Psoas muscle (tissue), 8 donors: Measurements from ENCODE around the gene EML4. TPM values are rescaled to one million over a fixed set of nuclear protein-coding genes. Genes with fewer than 3 reads are reported as not detected.

ENCODE experiments used
- ATAC-seq, 4 donors: fragments of 200-7000 bp; cut with Tn5 transposase; one replicate each; pipeline ENCODE4 v1.9.1; 2020; ENCODE audit warnings: moderate library complexity in 3 of 4, mild to moderate bottlenecking in 2 of 4
- DNase-seq, 2 donors: peaks; one replicate each; pipeline ENCODE4 v3.0.0-alpha.2; 2020
- H3K27ac ChIP-seq: fragments of 200-600 bp; one replicate; pipeline ENCODE4 v1.8.0; 2022
- H3K27me3 ChIP-seq, 3 donors: fragments of 200-600 bp in 1 of 3; one replicate each; pipeline versions ENCODE4 v1.6.1 to v1.8.0; 2013 to 2022; ENCODE audit warnings: low read length in 2 of 3, mild to moderate bottlenecking in 2 of 3, moderate library complexity in 1 of 3; ENCODE audit not compliant: insufficient read depth in 3 of 3
- H3K36me3 ChIP-seq, 2 donors: fragments of 200-600 bp in 1 of 2; one replicate each; pipeline versions ENCODE4 v1.6.1 to v1.8.0; 2013 to 2022; ENCODE audit warnings: low read depth in 1 of 2, mild to moderate bottlenecking in 1 of 2, moderate library complexity in 1 of 2; ENCODE audit not compliant: insufficient read depth in 1 of 2
- H3K4me1 ChIP-seq: fragments of 200-600 bp; one replicate; pipeline ENCODE4 v1.8.0; 2022
- H3K4me3 ChIP-seq: fragments of 200-600 bp; one replicate; pipeline ENCODE4 v1.8.0; 2022; ENCODE audit warnings: mild to moderate bottlenecking
- H3K9me3 ChIP-seq: fragments of 200-600 bp; one replicate; pipeline ENCODE4 v1.8.0; 2022
- CTCF ChIP-seq: fragments of 200-600 bp; IDR thresholded peaks from one replicate; pipeline ENCODE4 v1.8.0; 2022; ENCODE audit warnings: antibody characterized with exemption
- WGBS, 3 donors: extraction: QIAGEN DNeasy Blood & Tissue Kit; methylation state at CpG; one replicate each; pipeline versions ENCODE4 v1.1.6 to v1.1.7; 2013; 5-methylcytosine and 5-hydroxymethylcytosine counted together
- intact Hi-C, 2 donors: fragments of 100-400 bp; cut with DNase I; formaldehyde crosslinking; loops; one replicate each; pipeline versions ENCODE4 v1.11.0 to v1.14.2; 2022
- polyA plus RNA-seq, 3 donors: library from polyadenylated mRNA; stranded (reverse); fragments of 200-250 nt; gene quantifications; one replicate each; pipeline ENCODE4 v1.2.3, GENCODE V29; 2013
- total RNA-seq, 4 donors: library from RNA; stranded (reverse); fragmentation: NEBNext Ultra II Directional in 2 of 4; extraction: Animal tissue kit (Norgen Biotek cat#: 25700) in 2 of 4; gene quantifications; one replicate each; pipeline versions ENCODE4 v1.2.1 to v1.2.4, GENCODE V29; 2021 to 2023
- donor health status: healthy with polysubstance abuse.
- donor health status: DM: no; HTN: no; CAD: no; lungs with moderate emphysema.
- donor health status: Bipolar disorder and iron deficiency.
- donor health status: healthy.
- donor health status: DM: yes; HTN: yes; CAD: no.
- donor health status: DM: no; HTN: no; CAD: no.
- donor health status: DM: no; HTN: no; CAD: no.
- donor health status: DM: yes; HTN: yes; CAD: no.

EML4 gene
- total and polyA plus RNA-seq, 7 donors, result 2.7 to 8.9 (median 5.0) TPM

GRCh38 chr2:42199626-42200025, 30.5 kb downstream of the EML4 start:
- H3K27ac ChIP-seq, result no peak overlapping the region
- ATAC-seq, result no peak
- H3K27me3 ChIP-seq, result no peaks in the 10 kb centered on the region
- intact Hi-C loops, result loop anchor here in 1 of 2 donors (5.0 kb wide), 1 partner anchor 102 kb away; no protein-coding TSS in a partner anchor
- no peaks in the 10 kb centered on the region for H3K9me3 ChIP-seq
- no peak for DNase-seq
- H3K36me3 ChIP-seq, result no peaks in the 10 kb centered on the region
- WGBS, 3 donors, result 94 to 97% (median 95%) methylated on average over 5 of the region's 5 CpGs
- no peaks in the 10 kb centered on the region for H3K4me1 ChIP-seq
- H3K4me3 ChIP-seq, result no peak overlapping the region
- no peak for TF ChIP-seq CTCF

- ATAC-seq, result no peak
- H3K9me3 ChIP-seq, result no peaks in the 10 kb centered on the region
- H3K4me3 ChIP-seq, result no peak overlapping the region
- DNase-seq, result no peak
- 84 to 88% (median 84%) methylated on average over 5 of the region's 5 CpGs for WGBS, 3 donors
- H3K36me3 ChIP-seq, result no peaks in the 10 kb centered on the region
- intact Hi-C loops, result no loop called here
- H3K27ac ChIP-seq, result no peak overlapping the region
- H3K27me3 ChIP-seq, result no peaks in the 10 kb centered on the region
- H3K4me1 ChIP-seq, result no peaks in the 10 kb centered on the region
- TF ChIP-seq CTCF, result no peak
Observed at GRCh38 chr2:42200926-42201855, 32.0 kb downstream of the EML4 start.

- intact Hi-C loops, result no loop called here
- H3K27ac ChIP-seq, result no peak overlapping the region
- no peaks in the 10 kb centered on the region for H3K27me3 ChIP-seq
- no peak for ATAC-seq
- no peak for DNase-seq
- no peak overlapping the region for H3K4me3 ChIP-seq
- no peaks in the 10 kb centered on the region for H3K4me1 ChIP-seq
- 96 to 99% (median 98%) methylated on average over 2 of the region's 2 CpGs for WGBS, 3 donors
- H3K36me3 ChIP-seq, result no peaks in the 10 kb centered on the region
- TF ChIP-seq CTCF, result no peak
- H3K9me3 ChIP-seq, result no peaks in the 10 kb centered on the region
Observed at GRCh38 chr2:42202634-42203008, 33.5 kb downstream of the EML4 start.

- no peaks in the 10 kb centered on the region for H3K36me3 ChIP-seq
- no peak for DNase-seq
- H3K27ac ChIP-seq, result no peak overlapping the region
- no peak for ATAC-seq
- H3K4me3 ChIP-seq, result no peak overlapping the region
- H3K27me3 ChIP-seq, result no peaks in the 10 kb centered on the region
- TF ChIP-seq CTCF, result no peak
- no peaks in the 10 kb centered on the region for H3K4me1 ChIP-seq
- WGBS, 3 donors, result 93 to 96% (median 95%) methylated on average over 4 of the region's 4 CpGs
- no peaks in the 10 kb centered on the region for H3K9me3 ChIP-seq
- intact Hi-C loops, result no loop called here
Observed at GRCh38 chr2:42203792-42204191, 34.6 kb downstream of the EML4 start.

- no peak overlapping the region for H3K27ac ChIP-seq
- TF ChIP-seq CTCF, result no peak
- no peak overlapping the region for H3K4me3 ChIP-seq
- H3K4me1 ChIP-seq, result no peaks in the 10 kb centered on the region
- intact Hi-C loops, result no loop called here
- DNase-seq (no peak), ATAC-seq (no peak)
- no peaks in the 10 kb centered on the region for H3K27me3 ChIP-seq
- no peaks in the 10 kb centered on the region for H3K36me3 ChIP-seq
- no peaks in the 10 kb centered on the region for H3K9me3 ChIP-seq
Observed at GRCh38 chr2:42205337-42205736, 36.2 kb downstream of the EML4 start.
